Stimulated activated CD4-positive, alpha-beta T cell treated with anti-CD3 and anti-CD28 coated beads, TNF-alpha, amount 100 ng/mL, for 48 hours (primary cell): ENCODE results near the gene PPP1R36.
"Not testable (repeated sequence)": the region's sequence is repeated elsewhere in the genome, so short reads cannot be mapped to it uniquely, and the experiment has no call there.

ENCODE experiments used
- DNase-seq, 3 donors: peaks; one replicate each; pipeline ENCODE4 v3.0.0-alpha.2; 2020; ENCODE audit warnings: low read depth in 3 of 3

The PPP1R36 gene

GRCh38 chr14:64520699-64521098 is 29.1 kb upstream of the PPP1R36 start:
- no peak for DNase-seq

DNA sequence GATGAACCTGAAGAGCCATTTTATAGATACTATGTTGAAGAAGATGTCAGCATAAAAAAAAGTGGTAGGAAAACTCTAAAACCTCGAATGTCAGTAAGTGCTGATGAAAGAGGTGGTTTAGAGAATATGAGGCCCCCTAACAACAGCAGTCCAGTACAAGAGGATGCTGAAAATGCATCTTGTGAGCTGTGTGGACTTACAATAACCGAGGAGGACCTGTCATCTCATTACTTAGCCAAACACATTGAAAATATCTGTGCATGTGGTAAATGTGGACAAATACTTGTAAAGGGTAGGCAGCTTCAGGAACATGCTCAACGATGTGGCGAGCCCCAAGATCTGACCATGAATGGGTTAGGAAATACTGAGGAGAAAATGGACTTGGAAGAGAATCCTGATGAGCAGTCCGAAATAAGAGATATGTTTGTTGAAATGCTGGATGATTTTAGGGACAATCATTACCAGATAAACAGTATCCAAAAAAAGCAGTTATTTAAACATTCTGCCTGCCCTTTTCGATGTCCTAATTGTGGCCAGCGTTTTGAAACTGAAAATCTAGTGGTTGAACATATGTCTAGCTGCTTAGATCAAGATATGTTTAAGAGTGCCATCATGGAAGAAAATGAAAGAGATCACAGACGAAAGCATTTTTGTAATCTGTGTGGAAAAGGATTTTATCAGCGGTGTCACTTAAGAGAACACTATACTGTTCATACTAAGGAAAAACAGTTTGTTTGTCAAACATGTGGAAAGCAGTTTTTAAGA is 27.0 kb upstream of the PPP1R36 start:
- DNase-seq = no peak

DNA sequence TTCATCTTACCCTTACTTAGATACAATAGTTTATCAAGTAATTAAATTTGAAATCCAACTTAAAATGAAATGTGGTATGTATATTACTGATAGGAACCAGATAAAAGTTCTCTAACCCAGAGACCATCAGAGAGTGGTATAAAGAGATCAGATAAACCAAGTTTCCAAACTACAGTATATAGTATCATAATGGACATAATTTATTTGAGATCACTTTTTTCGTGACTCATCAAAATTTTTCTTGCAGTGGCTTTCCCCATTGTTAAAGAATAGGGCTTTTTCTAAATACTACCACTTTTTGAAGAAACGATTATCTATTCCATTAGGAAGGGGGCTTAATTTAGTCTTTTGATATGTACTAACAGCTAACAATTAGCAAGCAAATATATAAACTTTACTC is 24.4 kb upstream of the PPP1R36 start:
- no peak for DNase-seq

DNA sequence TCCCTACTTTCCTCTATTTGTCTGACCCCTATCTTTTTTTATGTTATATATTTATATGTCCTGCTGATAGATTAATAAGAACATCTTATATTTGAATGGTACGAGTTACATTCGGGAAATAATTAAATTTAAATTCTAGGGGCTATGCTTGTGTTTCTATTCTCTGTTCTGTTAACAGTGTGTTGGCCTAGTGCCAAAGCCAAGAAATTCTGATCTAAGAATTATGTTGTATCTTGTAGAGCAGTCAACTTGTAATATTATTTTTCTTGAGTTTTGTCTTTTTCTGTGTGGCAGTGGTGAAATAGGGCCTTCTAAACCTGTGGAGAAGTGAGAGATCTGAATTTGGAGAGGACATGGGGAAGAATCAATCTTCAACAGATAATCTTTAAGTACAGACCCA is 18.2 kb upstream of the PPP1R36 start:
- DNase-seq = no peak

DNA sequence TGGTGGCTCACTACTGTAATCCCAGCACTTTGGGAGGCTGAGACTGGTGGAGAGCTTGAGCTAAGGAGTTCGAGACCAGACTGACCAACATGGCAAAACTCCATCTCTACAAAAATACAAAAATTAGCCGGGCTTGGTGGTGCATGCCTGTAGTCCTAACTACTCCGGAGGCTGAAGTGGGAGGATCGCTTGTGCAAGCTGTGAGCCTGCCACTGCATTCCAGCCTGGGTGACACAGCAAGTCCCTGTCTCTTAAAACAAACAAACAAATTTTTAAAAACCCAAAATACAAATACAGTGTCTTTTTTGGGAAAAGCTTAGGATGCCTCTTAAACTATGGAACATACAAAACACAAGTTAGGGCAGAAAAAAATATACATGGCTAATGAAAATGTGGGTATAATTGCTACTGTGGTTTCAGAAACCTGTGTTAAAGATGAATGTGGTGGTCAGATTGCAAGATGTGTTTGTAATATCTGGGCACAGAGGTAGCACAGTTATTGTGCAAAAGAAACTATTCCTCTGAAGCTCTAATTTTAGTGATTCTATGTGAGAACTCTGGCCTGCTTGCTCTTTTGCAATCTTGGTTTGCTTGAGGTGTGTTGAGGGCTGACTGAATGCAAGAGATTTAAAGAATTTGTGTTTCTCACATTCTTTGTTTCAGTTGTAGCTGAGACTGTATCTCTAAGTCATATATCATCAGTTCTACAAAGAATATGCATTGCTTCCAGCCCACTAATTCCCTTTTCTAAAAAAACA is 13.1 kb upstream of the PPP1R36 start:
- DNase-seq = no peak

- DNase-seq = peak; percentile 89 to 94 (median 92)
Measured at GRCh38 chr14:64540208-64541202, 9.3 kb upstream of the PPP1R36 start, which contains the start of gene HSPA2. Gene HSPA2 (plus strand): TSS chr14:64540741. CDS start chr14:64540850, 109 bp downstream.

GRCh38 chr14:64541261-64541971 is 8.3 kb upstream of the PPP1R36 start:
- DNase-seq = no peak

DNA sequence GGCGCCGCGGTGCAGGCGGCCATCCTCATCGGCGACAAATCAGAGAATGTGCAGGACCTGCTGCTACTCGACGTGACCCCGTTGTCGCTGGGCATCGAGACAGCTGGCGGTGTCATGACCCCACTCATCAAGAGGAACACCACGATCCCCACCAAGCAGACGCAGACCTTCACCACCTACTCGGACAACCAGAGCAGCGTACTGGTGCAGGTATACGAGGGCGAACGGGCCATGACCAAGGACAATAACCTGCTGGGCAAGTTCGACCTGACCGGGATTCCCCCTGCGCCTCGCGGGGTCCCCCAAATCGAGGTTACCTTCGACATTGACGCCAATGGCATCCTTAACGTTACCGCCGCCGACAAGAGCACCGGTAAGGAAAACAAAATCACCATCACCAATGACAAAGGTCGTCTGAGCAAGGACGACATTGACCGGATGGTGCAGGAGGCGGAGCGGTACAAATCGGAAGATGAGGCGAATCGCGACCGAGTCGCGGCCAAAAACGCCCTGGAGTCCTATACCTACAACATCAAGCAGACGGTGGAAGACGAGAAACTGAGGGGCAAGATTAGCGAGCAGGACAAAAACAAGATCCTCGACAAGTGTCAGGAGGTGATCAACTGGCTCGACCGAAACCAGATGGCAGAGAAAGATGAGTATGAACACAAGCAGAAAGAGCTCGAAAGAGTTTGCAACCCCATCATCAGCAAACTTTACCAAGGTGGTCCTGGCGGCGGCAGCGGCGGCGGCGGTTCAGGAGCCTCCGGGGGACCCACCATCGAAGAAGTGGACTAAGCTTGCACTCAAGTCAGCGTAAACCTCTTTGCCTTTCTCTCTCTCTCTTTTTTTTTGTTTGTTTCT is 7.6 kb upstream of the PPP1R36 start:
- DNase-seq = no peak

DNA sequence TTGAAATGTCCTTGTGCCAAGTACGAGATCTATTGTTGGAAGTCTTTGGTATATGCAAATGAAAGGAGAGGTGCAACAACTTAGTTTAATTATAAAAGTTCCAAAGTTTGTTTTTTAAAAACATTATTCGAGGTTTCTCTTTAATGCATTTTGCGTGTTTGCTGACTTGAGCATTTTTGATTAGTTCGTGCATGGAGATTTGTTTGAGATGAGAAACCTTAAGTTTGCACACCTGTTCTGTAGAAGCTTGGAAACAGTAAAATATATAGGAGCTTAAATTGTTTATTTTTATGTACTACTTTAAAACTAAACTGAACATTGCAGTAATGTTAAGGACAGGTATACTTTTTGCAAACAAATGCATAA is 6.9 kb upstream of the PPP1R36 start:
- no peak for DNase-seq

DNA sequence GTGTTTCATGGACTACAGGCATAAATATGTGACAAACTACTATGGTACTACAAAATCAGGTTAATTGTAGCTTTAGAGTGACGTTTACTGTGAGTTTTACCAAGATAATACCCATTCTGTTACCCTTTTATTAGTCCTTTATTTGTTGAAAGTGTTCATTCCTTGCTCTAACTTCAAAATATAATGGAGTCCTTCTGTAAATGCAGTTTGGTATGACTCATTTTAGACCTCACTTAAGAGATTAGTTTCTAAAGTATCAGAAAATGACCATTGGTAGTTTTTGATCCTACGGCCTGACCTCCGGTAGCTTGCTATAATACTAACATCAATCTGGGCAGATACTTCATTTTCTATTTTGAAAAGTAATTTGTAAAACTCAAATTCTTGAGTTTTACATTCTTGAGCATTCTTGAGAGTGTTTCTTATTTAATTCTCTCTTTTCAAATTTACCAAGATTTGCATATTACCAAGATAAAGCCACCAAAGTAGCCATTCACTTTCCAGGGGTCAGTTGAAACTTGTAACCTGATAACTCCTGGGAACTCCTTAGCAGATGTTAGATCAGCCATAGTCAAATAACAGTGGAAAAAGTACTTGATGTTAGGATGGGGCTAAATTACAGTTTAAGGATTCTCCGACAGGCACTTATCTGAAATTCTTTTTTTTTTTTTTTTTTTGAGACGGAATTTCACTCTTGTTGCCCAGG is 5.0 kb upstream of the PPP1R36 start:
- no peak for DNase-seq

DNA sequence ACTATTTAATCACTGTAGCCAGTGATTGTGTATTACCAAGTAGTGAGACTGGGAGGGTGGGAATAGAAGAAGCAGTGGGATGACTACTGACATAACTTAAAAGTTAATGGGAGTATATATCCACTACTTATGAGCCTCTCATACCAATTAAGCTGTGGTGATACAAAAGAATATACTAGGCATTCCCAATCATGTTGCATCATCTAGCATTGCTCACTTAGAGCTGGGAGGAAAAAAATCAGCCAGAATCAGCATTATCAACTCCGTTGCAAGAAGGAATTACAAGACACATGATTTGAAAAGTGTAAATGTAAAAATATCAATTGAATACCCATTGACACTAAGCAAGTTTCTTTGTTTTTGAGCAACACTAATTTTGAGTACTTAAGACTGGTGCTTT is 745 bp upstream of the PPP1R36 start:
- DNase-seq = no peak

DNA sequence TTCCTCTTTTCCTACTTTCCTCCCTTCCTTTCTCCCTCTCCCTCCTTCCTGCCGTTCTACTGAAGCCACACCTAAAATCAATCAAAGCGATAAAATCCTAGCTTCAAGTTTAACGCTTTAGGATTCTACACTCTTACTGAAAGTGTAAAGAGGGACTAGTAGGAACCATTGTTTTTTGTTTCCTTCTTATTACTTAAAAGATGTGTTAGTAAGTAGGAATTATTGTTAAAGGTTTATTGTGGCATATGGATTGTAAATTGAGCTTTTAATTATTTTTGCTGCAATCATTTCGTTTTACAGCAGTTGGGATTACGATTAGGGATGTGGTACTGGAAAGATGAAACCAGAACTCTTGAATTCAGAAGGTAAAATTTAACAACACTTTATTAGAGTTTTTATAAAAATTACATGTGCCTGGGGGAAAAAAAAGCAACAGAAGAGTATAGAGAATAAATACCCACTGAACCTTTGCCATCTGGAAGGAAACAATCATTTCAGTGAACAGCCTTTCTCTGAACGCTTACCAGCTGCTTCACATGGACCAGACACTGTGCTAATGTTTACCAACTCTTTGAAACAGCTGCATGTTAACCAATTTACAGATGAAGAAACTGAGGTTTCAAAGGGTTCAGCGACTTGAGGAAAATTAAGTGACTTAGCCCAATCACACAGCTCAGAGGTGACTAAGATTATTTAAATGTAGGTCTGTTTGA is 1.0 kb downstream of the PPP1R36 start:
- no peak for DNase-seq

DNA sequence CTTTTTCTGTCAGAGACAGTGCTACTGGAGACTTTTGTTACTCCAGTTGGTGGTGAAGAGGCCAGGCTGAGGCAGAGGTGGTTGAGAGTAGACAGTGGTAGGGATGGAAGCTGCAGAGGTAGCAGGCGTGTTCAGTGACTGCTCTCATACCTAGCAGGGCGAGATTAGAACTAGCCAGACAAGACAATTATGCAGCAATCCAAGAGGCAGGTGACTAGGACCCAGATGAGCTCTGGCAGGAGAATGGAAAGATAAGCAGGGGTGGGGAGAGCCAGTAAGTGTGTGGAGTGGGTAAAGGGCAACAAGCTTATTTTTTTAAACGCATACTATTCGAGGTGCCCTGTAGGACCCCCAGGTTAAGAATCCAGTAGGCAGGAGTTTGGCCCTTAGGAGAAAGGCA is 4.8 kb downstream of the PPP1R36 start:
- DNase-seq = no peak

DNA sequence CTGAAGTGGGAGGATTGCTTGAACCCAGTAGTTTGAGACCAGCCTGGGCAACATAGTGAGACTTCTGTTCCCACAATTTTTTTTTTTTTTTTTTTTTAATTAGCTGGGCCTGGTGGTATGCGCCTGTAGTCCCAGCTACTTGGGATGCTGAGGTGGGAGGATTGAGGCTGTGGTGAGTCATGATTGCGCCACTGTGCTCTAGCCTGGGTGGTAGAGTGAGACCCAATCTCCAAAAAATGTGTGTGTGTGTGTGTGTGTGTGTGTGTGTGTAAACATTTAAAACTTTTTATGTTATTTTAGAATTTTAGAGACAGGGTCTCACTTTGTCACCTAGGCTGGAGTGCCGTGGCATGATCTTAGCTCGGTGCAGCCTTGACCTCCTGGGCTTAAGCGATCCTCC is 6.8 kb downstream of the PPP1R36 start:
- DNase-seq = no peak

- not testable (repeated sequence) for DNase-seq
Measured at GRCh38 chr14:64558216-64558615, 8.5 kb downstream of the PPP1R36 start.

DNA sequence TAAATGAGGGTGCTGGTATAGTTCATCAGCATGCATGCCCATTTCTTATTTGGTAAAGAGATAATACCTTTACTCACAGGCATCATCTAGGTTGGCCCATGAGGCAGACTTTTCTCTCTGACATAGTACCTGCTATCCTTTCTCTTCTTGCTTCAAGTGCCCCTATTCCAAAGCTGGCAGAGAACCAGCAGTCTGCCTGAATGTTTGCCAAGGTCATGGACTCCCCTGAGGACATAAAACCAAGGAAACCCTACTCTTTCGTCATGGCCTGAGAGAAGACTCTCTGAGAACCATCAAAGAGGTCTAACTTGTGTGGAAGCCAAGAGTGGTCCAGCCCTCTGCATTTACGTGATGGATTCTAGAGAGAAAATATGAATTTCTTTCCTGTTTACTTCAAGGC is 11.9 kb downstream of the PPP1R36 start:
- no peak for DNase-seq

- no peak for DNase-seq
Measured at GRCh38 chr14:64562436-64562835, 12.7 kb downstream of the PPP1R36 start.

- DNase-seq = no peak
Measured at GRCh38 chr14:64563696-64564095, 13.9 kb downstream of the PPP1R36 start.

GRCh38 chr14:64566651-64567122 is 16.9 kb downstream of the PPP1R36 start:
- no peak for DNase-seq
